Uterus (tissue), 4 donors: ENCODE measurements around the gene HABP4. TPM values are rescaled to one million over a fixed set of nuclear protein-coding genes. Genes with fewer than 3 reads are reported as not detected.

Experiments
- DNase-seq, 2 donors: peaks; one replicate each; pipeline ENCODE4 v3.0.0-alpha.2; 2019 to 2020
- H3K27ac ChIP-seq, 2 donors: fragments of 200-600 bp; sonication (generic); 1 replicate in 1 of 2; 2 replicates in 1 of 2; pipeline ENCODE4 v1.5.1; 2016 to 2018
- H3K27me3 ChIP-seq, 2 donors: fragments of 200-600 bp; sonication (generic); one replicate each; pipeline ENCODE4 v1.5.1; 2018 to 2019; ENCODE audit warnings: control low read depth in 1 of 2
- H3K36me3 ChIP-seq, 2 donors: fragments of 200-600 bp; sonication (generic); one replicate each; pipeline ENCODE4 v1.5.1; 2019; ENCODE audit warnings: control low read depth in 1 of 2
- H3K4me1 ChIP-seq, 2 donors: fragments of 200-600 bp; sonication (generic); one replicate each; pipeline ENCODE4 v1.5.1; 2018 to 2019; ENCODE audit warnings: control low read depth in 1 of 2
- H3K4me3 ChIP-seq, 2 donors: fragments of 200-600 bp; sonication (generic); 1 replicate in 1 of 2; 2 replicates in 1 of 2; pipeline ENCODE4 v1.5.1; 2018 to 2019; ENCODE audit warnings: mild to moderate bottlenecking in 1 of 2
- H3K9me3 ChIP-seq, 2 donors: fragments of 200-600 bp; sonication (generic); one replicate each; pipeline ENCODE4 v1.5.1; 2019; ENCODE audit warnings: control low read depth in 1 of 2
- POLR2A ChIP-seq, 2 donors: fragments of 450-650 bp; IDR thresholded peaks; one replicate each; pipeline ENCODE4 v1.6.1; 2016; ENCODE audit warnings: antibody characterized with exemption in 2 of 2, mild to moderate bottlenecking in 1 of 2, moderate library complexity in 1 of 2
- intact Hi-C: fragments of 100-400 bp; cut with DNase I; formaldehyde crosslinking; loops from one replicate; pipeline ENCODE4 v1.15.1; 2023; ENCODE audit warnings: low total_unique reads
- total RNA-seq, 4 donors: library from RNA; depleted of rRNA in 3 of 4; stranded (reverse); fragments of >200 nt in 3 of 4; gene quantifications; one replicate each; pipeline versions ENCODE4 v1.1.0 to v1.2.4, GENCODE V29; 2014 to 2023
- TF ChIP-seq, protein P1 (sequence below), 4 experiments: fragments of 200-600 bp in 2 of 4; fragments of 450-650 bp in 2 of 4; sonication (generic) in 2 of 4; IDR thresholded peaks; one replicate each; pipeline ENCODE4 v1.5.1; 2016 to 2019; ENCODE audit warnings: antibody characterized with exemption in 4 of 4, mild to moderate bottlenecking in 2 of 4, moderate library complexity in 1 of 4
- donor health status: DM: yes; HTN: yes; CAD: no.

HABP4 gene
- total RNA-seq, 4 donors from 2014 or later, result 4.1 to 19.4 (median 11.9) TPM

DNA sequence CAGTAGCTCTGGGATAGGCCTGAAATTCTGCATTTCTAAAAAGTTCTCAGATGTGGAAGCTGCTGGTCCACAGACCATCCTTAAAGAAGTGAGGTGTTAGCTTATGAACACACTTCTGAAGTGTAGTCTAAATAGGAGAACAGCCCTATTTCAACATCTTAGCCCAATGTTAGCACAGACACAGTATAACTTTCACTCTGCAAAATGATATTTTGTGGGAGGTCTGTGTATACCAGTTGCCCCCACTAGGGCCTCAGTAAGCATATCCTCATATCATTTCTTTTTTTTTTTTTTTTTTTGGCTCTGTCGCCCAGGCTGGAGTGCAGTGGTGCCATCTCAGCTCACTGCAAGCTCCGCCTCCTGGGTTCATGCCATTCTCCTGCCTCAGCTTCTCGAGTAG lies 7.5 kb upstream of the HABP4 start:
- Histone ChIP-seq H3K4me1 (no peaks in the 10 kb centered on the region), H3K27ac (no peak overlapping the region), H3K4me3 (no peak overlapping the region), H3K36me3 (no peaks in the 10 kb centered on the region), H3K9me3 (no peaks in the 10 kb centered on the region), H3K27me3 (no peaks in the 10 kb centered on the region)
- TF ChIP-seq, protein P1, sequence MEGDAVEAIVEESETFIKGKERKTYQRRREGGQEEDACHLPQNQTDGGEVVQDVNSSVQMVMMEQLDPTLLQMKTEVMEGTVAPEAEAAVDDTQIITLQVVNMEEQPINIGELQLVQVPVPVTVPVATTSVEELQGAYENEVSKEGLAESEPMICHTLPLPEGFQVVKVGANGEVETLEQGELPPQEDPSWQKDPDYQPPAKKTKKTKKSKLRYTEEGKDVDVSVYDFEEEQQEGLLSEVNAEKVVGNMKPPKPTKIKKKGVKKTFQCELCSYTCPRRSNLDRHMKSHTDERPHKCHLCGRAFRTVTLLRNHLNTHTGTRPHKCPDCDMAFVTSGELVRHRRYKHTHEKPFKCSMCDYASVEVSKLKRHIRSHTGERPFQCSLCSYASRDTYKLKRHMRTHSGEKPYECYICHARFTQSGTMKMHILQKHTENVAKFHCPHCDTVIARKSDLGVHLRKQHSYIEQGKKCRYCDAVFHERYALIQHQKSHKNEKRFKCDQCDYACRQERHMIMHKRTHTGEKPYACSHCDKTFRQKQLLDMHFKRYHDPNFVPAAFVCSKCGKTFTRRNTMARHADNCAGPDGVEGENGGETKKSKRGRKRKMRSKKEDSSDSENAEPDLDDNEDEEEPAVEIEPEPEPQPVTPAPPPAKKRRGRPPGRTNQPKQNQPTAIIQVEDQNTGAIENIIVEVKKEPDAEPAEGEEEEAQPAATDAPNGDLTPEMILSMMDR (IDR thresholded peaks at IDR 0.05), result no peak
- intact Hi-C loops, result no loop called here
- DNase-seq, result no peak

- intact Hi-C loops, result no loop called here
- no peaks in the 10 kb centered on the region for H3K27me3 ChIP-seq
- no peak overlapping the region for H3K27ac ChIP-seq
- TF ChIP-seq, protein P1 (IDR thresholded peaks at IDR 0.05), result no peak
- TF ChIP-seq POLR2A (IDR thresholded peaks at IDR 0.05), result no peak
- H3K4me1 ChIP-seq, result no peaks in the 10 kb centered on the region
- no peak for DNase-seq
- H3K9me3 ChIP-seq, result no peaks in the 10 kb centered on the region
- H3K36me3 ChIP-seq, result no peaks in the 10 kb centered on the region
- no peak overlapping the region for H3K4me3 ChIP-seq
These were observed 2.6 kb upstream of the HABP4 start for GRCh38 chr9:96447406-96447805.

GRCh38 chr9:96448546-96449170 lies 1.3 kb upstream of the HABP4 start:
- Histone ChIP-seq H3K27ac (no peak overlapping the region), H3K4me1 (no peaks in the 10 kb centered on the region), H3K4me3 (no peak overlapping the region), H3K9me3 (no peaks in the 10 kb centered on the region), H3K27me3 (no peaks in the 10 kb centered on the region), H3K36me3 (no peaks in the 10 kb centered on the region)
- DNase-seq, result no peak
- TF ChIP-seq, protein P1 (IDR thresholded peaks at IDR 0.05), result no peak
- TF ChIP-seq POLR2A (IDR thresholded peaks at IDR 0.05), result no peak
- intact Hi-C loops, result no loop called here

- Histone ChIP-seq H3K27me3 (no peaks in the 10 kb centered on the region), H3K4me1 (no peaks in the 10 kb centered on the region), H3K4me3 (peak overlapping the region; percentile 33 to 34), H3K9me3 (no peaks in the 10 kb centered on the region), H3K27ac (peak overlapping the region; percentile 67 to 69), H3K36me3 (no peaks in the 10 kb centered on the region)
- intact Hi-C loops, result no loop called here
- TF ChIP-seq POLR2A (IDR thresholded peaks at IDR 0.05), result no peak
- TF ChIP-seq, protein P1 (IDR thresholded peaks at IDR 0.05), result no peak
- no peak for DNase-seq
These were observed 485 bp upstream of the HABP4 start for GRCh38 chr9:96449523-96449844.

GRCh38 chr9:96450613-96451528 lies 902 bp downstream of the HABP4 start:
- Histone ChIP-seq H3K27ac (peak overlapping the region; percentile 68 to 87), H3K9me3 (no peaks in the 10 kb centered on the region), H3K4me1 (no peaks in the 10 kb centered on the region), H3K36me3 (no peaks in the 10 kb centered on the region), H3K4me3 (peak overlapping the region; percentile 59 to 87), H3K27me3 (no peaks in the 10 kb centered on the region)
- intact Hi-C loops, result no loop called here
- peak in 1 of 2 donors; percentile 19 for DNase-seq
- TF ChIP-seq, protein P1 (IDR thresholded peaks at IDR 0.05), result no peak
- TF ChIP-seq POLR2A (IDR thresholded peaks at IDR 0.05), result no peak
